HepG2 (cell line): ENCODE results near the gene PCDH7. TPM values are rescaled to one million over a fixed set of nuclear protein-coding genes. Genes with fewer than 3 reads are reported as not detected.

Experiments
- ATAC-seq: fragments of 200-7000 bp; cut with Tn5 transposase; 3 replicates; pipeline ENCODE4 v1.9.1; 2020; ENCODE audit warnings: mild to moderate bottlenecking, moderate library complexity
- BruUV-seq: library from RNA; stranded (reverse); fragments of 400-500 nt; replicated peaks from 2 replicates; lab custom pipeline; 2021; lab: Mats Ljungman, UMichigan
- CTCF ChIA-PET: fragments of 300-600 bp; formaldehyde crosslinking; extraction: SDS; loops from one replicate; lab custom pipeline; 2021; ENCODE audit warnings: low total read pairs, inconsistent platforms, low intra/inter-chr PET ratio; lab: Yijun Ruan, JAX
- POLR2A ChIA-PET: fragments of 350-600 bp; sonication (Branson Sonifier 250); formaldehyde crosslinking; loops from one replicate; lab custom pipeline; 2020; ENCODE audit warnings: antibody characterized with exemption, inconsistent platforms; lab: Yijun Ruan, JAX
- DNase-seq: peaks from one replicate; pipeline ENCODE4 v3.0.0-alpha.2; 2015; ENCODE audit warnings: low spot score
- FAIRE-seq: peaks from 3 replicates; lab custom pipeline; 2011; peaks lifted over from hg19 to GRCh38; lab: Jason Lieb, UNC
- H2AFZ ChIP-seq: one replicate; pipeline ENCODE4 v1.6.1; 2011; ENCODE audit warnings: low read length, inconsistent platforms
- H3K27ac ChIP-seq: fragments of 300-600 bp; 3 replicates; pipeline ENCODE4 v1.8.0; 2011; ENCODE audit warnings: mixed run types, mild to moderate bottlenecking, mixed read lengths, low read length, inconsistent platforms; ENCODE audit not compliant: insufficient read depth; ENCODE audit errors: extremely low read length
- H3K27me3 ChIP-seq, 2 experiments: fragments of 200-600 bp in 1 of 2; 2 replicates in 1 of 2; 3 replicates in 1 of 2; pipeline versions ENCODE4 v1.6.0 to v1.8.0; 2011; ENCODE audit warnings: low read length in 2 of 2, mild to moderate bottlenecking in 2 of 2, moderate library complexity in 2 of 2, inconsistent platforms in 1 of 2; ENCODE audit not compliant: insufficient read depth in 2 of 2, control insufficient read depth in 1 of 2
- H3K36me3 ChIP-seq, 2 experiments: fragments of 200-600 bp in 1 of 2; replicated peaks in 1 of 2; 2 replicates in 1 of 2; 3 replicates in 1 of 2; pipeline versions ENCODE4 v1.5.1 to v1.8.0; 2011; ENCODE audit warnings: low read length in 2 of 2, inconsistent platforms in 1 of 2; ENCODE audit not compliant: insufficient read depth in 2 of 2, control insufficient read depth in 1 of 2
- H3K4me1 ChIP-seq: 2 replicates; pipeline ENCODE4 v1.5.1; 2012; ENCODE audit warnings: low read length, inconsistent platforms; ENCODE audit not compliant: insufficient read depth
- H3K4me2 ChIP-seq: 2 replicates; pipeline ENCODE4 v1.6.0; 2011; ENCODE audit warnings: low read depth, low read length, inconsistent platforms
- H3K4me3 ChIP-seq, 3 experiments: fragments of 200-600 bp in 1 of 3; sonication (generic), shearing (Covaris generic) in 1 of 3; replicated peaks in 1 of 3; 2 replicates each; pipeline ENCODE4 v1.5.1; 2011 to 2016; ENCODE audit warnings: low read length in 3 of 3, inconsistent platforms in 2 of 3, low read depth in 2 of 3, mild to moderate bottlenecking in 2 of 3, control low read depth in 1 of 3, mixed read lengths in 1 of 3; ENCODE audit not compliant: insufficient read depth in 1 of 3
- H3K79me2 ChIP-seq: one replicate; pipeline ENCODE4 v1.6.1; 2011; ENCODE audit warnings: low read length, inconsistent platforms; ENCODE audit not compliant: insufficient read depth
- H3K9ac ChIP-seq: 2 replicates; pipeline ENCODE4 v1.6.0; 2011; ENCODE audit warnings: mild to moderate bottlenecking, low read depth, low read length, inconsistent platforms; ENCODE audit not compliant: insufficient read depth
- H3K9me3 ChIP-seq: 2 replicates; pipeline ENCODE4 v1.5.1; 2012; ENCODE audit warnings: mild to moderate bottlenecking, low read length
- H4K20me1 ChIP-seq: 2 replicates; pipeline ENCODE4 v1.6.0; 2011; ENCODE audit warnings: inconsistent platforms, mild to moderate bottlenecking, low read length, moderate library complexity; ENCODE audit not compliant: insufficient read depth
- CENPT ChIP-seq: sonication (generic); formaldehyde crosslinking; IDR thresholded peaks from 2 replicates; pipeline ENCODE4 v1.8.0; 2022; ENCODE audit warnings: low read depth, mild to moderate bottlenecking, moderate library complexity, missing genetic modification reagents
- NCOR1 ChIP-seq: fragments of 200-600 bp; sonication (generic); IDR thresholded peaks from 2 replicates; pipeline ENCODE4 v1.7.0; 2017; ENCODE audit warnings: antibody characterized with exemption, low read length, borderline replicate concordance
- SPEN ChIP-seq: sonication (generic); formaldehyde crosslinking; IDR thresholded peaks from 2 replicates; pipeline ENCODE4 v1.5.1; 2020; ENCODE audit warnings: low read depth, mild to moderate bottlenecking, missing genetic modification reagents
- ZFP36L2 ChIP-seq: sonication (generic); formaldehyde crosslinking; IDR thresholded peaks from 2 replicates; pipeline ENCODE4 v1.4.0; 2020; ENCODE audit warnings: missing genetic modification reagents
- ZNF207 ChIP-seq: fragments of 450-650 bp; IDR thresholded peaks from 2 replicates; pipeline ENCODE4 v1.6.1; 2016; ENCODE audit warnings: antibody characterized with exemption, borderline replicate concordance
- ZNF3 ChIP-seq: IDR thresholded peaks from 2 replicates; pipeline ENCODE4 v1.7.0; 2017; ENCODE audit warnings: inconsistent platforms
- ZNF354B ChIP-seq: sonication (generic); formaldehyde crosslinking; IDR thresholded peaks from 2 replicates; pipeline ENCODE4 v1.8.0; 2022; ENCODE audit warnings: mild to moderate bottlenecking, missing genetic modification reagents
- ZNF446 ChIP-seq: sonication (generic); formaldehyde crosslinking; IDR thresholded peaks from 2 replicates; pipeline ENCODE4 v1.5.0; 2020; ENCODE audit warnings: mild to moderate bottlenecking, missing genetic modification reagents
- ZNF850 ChIP-seq: sonication (generic); formaldehyde crosslinking; conservative IDR thresholded peaks from 2 replicates; pipeline ENCODE4 v1.9.0; 2021; ENCODE audit warnings: mild to moderate bottlenecking, missing genetic modification reagents
- in situ Hi-C: cut with HindIII; loops from 2 replicates; pipeline ENCODE4 v1.10.0; 2017; ENCODE audit warnings: low pct_unique_long_range_greater_than_20kb; ENCODE audit not compliant: extremely low pct_ligation_motif_present
- intact Hi-C: fragments of 100-400 bp; cut with micrococcal nuclease; formaldehyde crosslinking; loops from one replicate; pipeline ENCODE4 v1.10.0; 2022; ENCODE audit not compliant: unreplicated experiment
- polyA plus RNA-seq, 8 experiments: library from polyadenylated mRNA; depleted of rRNA in 3 of 8; stranded (reverse) in 7 of 8; unstranded in 1 of 8; fragments of >200 nt; fragmentation: Illumina TruSeq in 4 of 8; extraction: Trizol in 4 of 8; gene quantifications; 2 replicates each; pipeline versions ENCODE4 v1.2.1 to v1.2.3, GENCODE V29; 2011 to 2016; ENCODE audit warnings: low read depth in 4 of 8, missing spikeins in 1 of 8, mixed read lengths in 1 of 8; ENCODE audit not compliant: insufficient read depth in 1 of 8
- total RNA-seq, 5 experiments: library from RNA; depleted of rRNA; stranded (reverse); fragments of >200 nt; fragmentation: Illumina TruSeq; extraction: Trizol; gene quantifications; 2 replicates each; pipeline ENCODE4 v1.2.3, GENCODE V29; 2016; ENCODE audit warnings: low read depth in 1 of 5
- TF ChIP-seq, protein P1 (sequence below): sonication (generic); formaldehyde crosslinking; IDR thresholded peaks from 2 replicates; pipeline ENCODE4 v1.5.0; 2020; ENCODE audit warnings: mild to moderate bottlenecking, missing genetic modification reagents
- TF ChIP-seq, protein P2 (sequence below), 2 experiments: sonication (generic) in 1 of 2; formaldehyde crosslinking in 1 of 2; IDR thresholded peaks; 2 replicates each; pipeline versions ENCODE4 v1.4.0 to v1.6.1; 2016 to 2020; ENCODE audit warnings: borderline replicate concordance in 1 of 2, low read depth in 1 of 2, mild to moderate bottlenecking in 1 of 2, missing genetic modification reagents in 1 of 2
- TF ChIP-seq, protein P3 (sequence below): sonication (generic); formaldehyde crosslinking; IDR thresholded peaks from 2 replicates; pipeline ENCODE4 v1.4.0; 2020; ENCODE audit warnings: missing genetic modification reagents, mild to moderate bottlenecking, borderline replicate concordance
- TF ChIP-seq, protein P4 (sequence below): sonication (generic); formaldehyde crosslinking; IDR thresholded peaks from 2 replicates; pipeline ENCODE4 v1.5.0; 2020; ENCODE audit warnings: missing genetic modification reagents

Gene PCDH7
- total and polyA plus RNA-seq, 2 of the 13 experiments (the other 11 are each of a cell fraction or from before 2014, with no cell fraction given), result not detected

DNA sequence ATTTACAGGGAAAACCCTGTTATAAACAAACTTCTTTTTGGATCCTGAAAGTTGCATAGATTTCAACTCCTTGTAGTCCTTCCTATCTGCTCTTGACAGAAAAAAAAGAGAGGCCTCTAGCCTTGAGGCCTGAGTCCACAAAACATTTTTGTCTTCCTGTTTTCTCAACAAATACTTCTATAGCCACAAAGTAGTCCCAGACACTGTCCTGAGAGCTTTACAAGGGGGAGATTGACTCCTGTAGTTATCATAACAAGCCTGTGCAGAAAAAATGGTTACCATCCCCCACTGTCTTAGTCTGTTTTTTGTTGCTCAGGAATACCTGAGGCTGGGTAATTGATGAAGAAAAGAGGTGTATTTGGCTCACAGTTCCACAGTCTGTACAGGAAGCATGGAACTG lies 35.2 kb downstream of the PCDH7 start:
- no peaks in the 10 kb centered on the region for H3K36me3 ChIP-seq
- no peak overlapping the region for H3K9ac ChIP-seq
- H3K27me3 ChIP-seq, result no peaks in the 10 kb centered on the region
- no peak for DNase-seq
- H3K4me3 ChIP-seq, result no peak overlapping the region
- intact Hi-C loops, result no loop called here
- no TSS peak for BruUV-seq
- CTCF ChIA-PET, result no interaction called here
- no peak for TF ChIP-seq CENPT (CRISPR knock-in tag)
- no peak for TF ChIP-seq SPEN (CRISPR knock-in tag)
- TF ChIP-seq ZNF207, result no peak
- TF ChIP-seq ZNF446 (CRISPR knock-in tag), result no peak
- no peak for TF ChIP-seq ZNF3 (CRISPR knock-in tag)
- TF ChIP-seq ZFP36L2, result no peak
- TF ChIP-seq ZNF354B (CRISPR knock-in tag), result no peak
- TF ChIP-seq, protein P1, sequence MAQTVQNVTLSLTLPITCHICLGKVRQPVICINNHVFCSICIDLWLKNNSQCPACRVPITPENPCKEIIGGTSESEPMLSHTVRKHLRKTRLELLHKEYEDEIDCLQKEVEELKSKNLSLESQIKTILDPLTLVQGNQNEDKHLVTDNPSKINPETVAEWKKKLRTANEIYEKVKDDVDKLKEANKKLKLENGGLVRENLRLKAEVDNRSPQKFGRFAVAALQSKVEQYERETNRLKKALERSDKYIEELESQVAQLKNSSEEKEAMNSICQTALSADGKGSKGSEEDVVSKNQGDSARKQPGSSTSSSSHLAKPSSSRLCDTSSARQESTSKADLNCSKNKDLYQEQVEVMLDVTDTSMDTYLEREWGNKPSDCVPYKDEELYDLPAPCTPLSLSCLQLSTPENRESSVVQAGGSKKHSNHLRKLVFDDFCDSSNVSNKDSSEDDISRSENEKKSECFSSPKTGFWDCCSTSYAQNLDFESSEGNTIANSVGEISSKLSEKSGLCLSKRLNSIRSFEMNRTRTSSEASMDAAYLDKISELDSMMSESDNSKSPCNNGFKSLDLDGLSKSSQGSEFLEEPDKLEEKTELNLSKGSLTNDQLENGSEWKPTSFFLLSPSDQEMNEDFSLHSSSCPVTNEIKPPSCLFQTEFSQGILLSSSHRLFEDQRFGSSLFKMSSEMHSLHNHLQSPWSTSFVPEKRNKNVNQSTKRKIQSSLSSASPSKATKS (CRISPR knock-in tag), result no peak
- TF ChIP-seq, protein P2, sequence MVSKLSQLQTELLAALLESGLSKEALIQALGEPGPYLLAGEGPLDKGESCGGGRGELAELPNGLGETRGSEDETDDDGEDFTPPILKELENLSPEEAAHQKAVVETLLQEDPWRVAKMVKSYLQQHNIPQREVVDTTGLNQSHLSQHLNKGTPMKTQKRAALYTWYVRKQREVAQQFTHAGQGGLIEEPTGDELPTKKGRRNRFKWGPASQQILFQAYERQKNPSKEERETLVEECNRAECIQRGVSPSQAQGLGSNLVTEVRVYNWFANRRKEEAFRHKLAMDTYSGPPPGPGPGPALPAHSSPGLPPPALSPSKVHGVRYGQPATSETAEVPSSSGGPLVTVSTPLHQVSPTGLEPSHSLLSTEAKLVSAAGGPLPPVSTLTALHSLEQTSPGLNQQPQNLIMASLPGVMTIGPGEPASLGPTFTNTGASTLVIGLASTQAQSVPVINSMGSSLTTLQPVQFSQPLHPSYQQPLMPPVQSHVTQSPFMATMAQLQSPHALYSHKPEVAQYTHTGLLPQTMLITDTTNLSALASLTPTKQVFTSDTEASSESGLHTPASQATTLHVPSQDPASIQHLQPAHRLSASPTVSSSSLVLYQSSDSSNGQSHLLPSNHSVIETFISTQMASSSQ (IDR thresholded peaks at IDR 0.05; ENCODE audit: low read depth), result no peak
- TF ChIP-seq, protein P2 (CRISPR knock-in tag; IDR thresholded peaks at IDR 0.05; ENCODE audit: borderline replicate concordance), result no peak
- TF ChIP-seq, protein P3, sequence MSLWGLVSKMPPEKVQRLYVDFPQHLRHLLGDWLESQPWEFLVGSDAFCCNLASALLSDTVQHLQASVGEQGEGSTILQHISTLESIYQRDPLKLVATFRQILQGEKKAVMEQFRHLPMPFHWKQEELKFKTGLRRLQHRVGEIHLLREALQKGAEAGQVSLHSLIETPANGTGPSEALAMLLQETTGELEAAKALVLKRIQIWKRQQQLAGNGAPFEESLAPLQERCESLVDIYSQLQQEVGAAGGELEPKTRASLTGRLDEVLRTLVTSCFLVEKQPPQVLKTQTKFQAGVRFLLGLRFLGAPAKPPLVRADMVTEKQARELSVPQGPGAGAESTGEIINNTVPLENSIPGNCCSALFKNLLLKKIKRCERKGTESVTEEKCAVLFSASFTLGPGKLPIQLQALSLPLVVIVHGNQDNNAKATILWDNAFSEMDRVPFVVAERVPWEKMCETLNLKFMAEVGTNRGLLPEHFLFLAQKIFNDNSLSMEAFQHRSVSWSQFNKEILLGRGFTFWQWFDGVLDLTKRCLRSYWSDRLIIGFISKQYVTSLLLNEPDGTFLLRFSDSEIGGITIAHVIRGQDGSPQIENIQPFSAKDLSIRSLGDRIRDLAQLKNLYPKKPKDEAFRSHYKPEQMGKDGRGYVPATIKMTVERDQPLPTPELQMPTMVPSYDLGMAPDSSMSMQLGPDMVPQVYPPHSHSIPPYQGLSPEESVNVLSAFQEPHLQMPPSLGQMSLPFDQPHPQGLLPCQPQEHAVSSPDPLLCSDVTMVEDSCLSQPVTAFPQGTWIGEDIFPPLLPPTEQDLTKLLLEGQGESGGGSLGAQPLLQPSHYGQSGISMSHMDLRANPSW, result no peak
- TF ChIP-seq ZNF850 (CRISPR knock-in tag), result no peak
- TF ChIP-seq NCOR1, result no peak
- TF ChIP-seq, protein P4, sequence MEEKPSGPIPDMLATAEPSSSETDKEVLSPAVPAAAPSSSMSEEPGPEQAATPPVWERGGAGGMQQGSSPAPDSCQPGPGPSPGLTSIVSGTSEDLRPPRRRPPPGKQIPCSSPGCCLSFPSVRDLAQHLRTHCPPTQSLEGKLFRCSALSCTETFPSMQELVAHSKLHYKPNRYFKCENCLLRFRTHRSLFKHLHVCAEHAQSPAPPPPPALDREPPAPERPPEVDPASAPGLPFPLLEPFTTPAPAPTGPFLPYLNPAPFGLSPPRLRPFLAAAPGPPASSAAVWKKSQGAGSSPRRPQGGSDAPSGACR (CRISPR knock-in tag), result no peak
- no peaks in the 10 kb centered on the region for H3K79me2 ChIP-seq
- POLR2A ChIA-PET, result no interaction called here
- in situ Hi-C loops, result no loop called here
- H2AFZ ChIP-seq, result no peak overlapping the region
- no peaks in the 10 kb centered on the region for H4K20me1 ChIP-seq
- no peak overlapping the region for H3K27ac ChIP-seq
- no peaks in the 10 kb centered on the region for H3K4me1 ChIP-seq
- no peaks in the 10 kb centered on the region for H3K9me3 ChIP-seq
- H3K4me2 ChIP-seq, result no peak overlapping the region
- FAIRE-seq, result no peak
- no peak for ATAC-seq
